Transverse colon (tissue), 4 donors: Measurements from ENCODE around the gene ESRRA. TPM values are rescaled to one million over a fixed set of nuclear protein-coding genes. Genes with fewer than 3 reads are reported as not detected.

Source experiments
- DNase-seq: peaks from one replicate; pipeline ENCODE4 v3.0.0-alpha.2; 2019
- H3K27ac ChIP-seq, 4 donors: fragments of 200-600 bp; sonication (generic); 2 replicates each; pipeline ENCODE4 v1.5.1; 2016 to 2018; ENCODE audit warnings: inconsistent platforms in 4 of 4
- H3K27me3 ChIP-seq: fragments of 200-600 bp; sonication (generic); 2 replicates; pipeline ENCODE4 v1.5.1; 2017; ENCODE audit warnings: inconsistent platforms
- H3K36me3 ChIP-seq, 4 donors: fragments of 200-600 bp; sonication (generic); 2 replicates each; pipeline ENCODE4 v1.5.1; 2017 to 2019; ENCODE audit warnings: inconsistent platforms in 4 of 4
- H3K4me1 ChIP-seq, 4 donors: fragments of 200-600 bp; sonication (generic); 2 replicates each; pipeline ENCODE4 v1.5.1; 2017 to 2020; ENCODE audit warnings: inconsistent platforms in 4 of 4
- H3K4me3 ChIP-seq, 4 donors: fragments of 200-600 bp; sonication (generic); 1 replicate in 1 of 4; 2 replicates in 3 of 4; pipeline versions ENCODE4 v1.5.1 to v1.6.1; 2017 to 2019; ENCODE audit warnings: inconsistent platforms in 4 of 4
- H3K9me3 ChIP-seq, 2 donors: fragments of 200-600 bp; sonication (generic); 2 replicates each; pipeline ENCODE4 v1.5.1; 2017 to 2019; ENCODE audit warnings: inconsistent platforms in 2 of 2
- CTCF ChIP-seq, 5 experiments: fragments of 200-600 bp in 3 of 5; fragments of 450-650 bp in 2 of 5; sonication (generic) in 3 of 5; IDR thresholded peaks; 1 replicate in 2 of 5; 2 replicates in 3 of 5; pipeline ENCODE4 v1.5.1; 2016 to 2017; ENCODE audit warnings: antibody characterized with exemption in 5 of 5, inconsistent platforms in 3 of 5, mild to moderate bottlenecking in 2 of 5, moderate library complexity in 1 of 5
- EP300 ChIP-seq: sonication (generic); formaldehyde crosslinking; IDR thresholded peaks from one replicate; pipeline ENCODE4 v1.6.1; 2017; ENCODE audit warnings: antibody characterized with exemption, low read depth
- POLR2A ChIP-seq: fragments of 450-650 bp; IDR thresholded peaks from one replicate; pipeline ENCODE4 v1.6.1; 2016; ENCODE audit warnings: antibody characterized with exemption, mild to moderate bottlenecking, moderate library complexity
- POLR2AphosphoS5 ChIP-seq, 3 donors: sonication (generic); formaldehyde crosslinking; IDR thresholded peaks; one replicate each; pipeline ENCODE4 v1.6.1; 2016; ENCODE audit warnings: antibody characterized with exemption in 3 of 3
- WGBS, 2 donors: methylation state at CpG; one replicate each; pipeline ENCODE4 v1.1.5; 2018; ENCODE audit warnings: low coverage in 1 of 2; 5-methylcytosine and 5-hydroxymethylcytosine counted together
- in situ Hi-C, 4 donors: fragments of 200-750 bp; cut with MboI; loops; one replicate each; pipeline versions ENCODE4 v1.15.0 to v1.15.1; 2017; ENCODE audit warnings: low sequenced_read_pairs in 3 of 4, low pct_ligation_motif_present in 1 of 4, low pct_unique_long_range_greater_than_20kb in 1 of 4
- intact Hi-C: fragments of 100-400 bp; cut with DNase I; formaldehyde crosslinking; loops from one replicate; pipeline ENCODE4 v1.15.1; 2023; ENCODE audit warnings: low total_unique reads
- total RNA-seq, 4 donors: library from RNA; depleted of rRNA; stranded (reverse); fragments of >200 nt; gene quantifications; one replicate each; pipeline ENCODE4 v1.1.0, GENCODE V29; 2016

The ESRRA gene
- total RNA-seq, 4 donors from 2014 or later = 142 to 272 (median 221) TPM

- DNase-seq = no peak
- no peaks in the 10 kb centered on the region for H3K9me3 ChIP-seq
- H3K4me1 ChIP-seq = peaks cover 3 to 12% (median 8%) of the 10 kb centered on the region in 4 donors
- H3K4me3 ChIP-seq = no peak overlapping the region
- TF ChIP-seq POLR2AphosphoS5 (IDR thresholded peaks at IDR 0.05) = no peak
- no peak for TF ChIP-seq EP300
- no peak for TF ChIP-seq CTCF (IDR thresholded peaks at IDR 0.05)
- no peak for TF ChIP-seq POLR2A
- H3K36me3 ChIP-seq = no peaks in the 10 kb centered on the region
- WGBS, 2 donors = 89% methylated on average over 17 of the region's 18 CpGs; no CpG with 5 or more reads in 1 of the 2 donors
- no peak overlapping the region for H3K27ac ChIP-seq
- in situ Hi-C loops = no loop called here
- no peaks in the 10 kb centered on the region for H3K27me3 ChIP-seq
- intact Hi-C loops = no loop called here
Measured at GRCh38 chr11:64351136-64351631, 45.9 kb downstream of the ESRRA start.

GRCh38 chr11:64352099-64352994 is 47.0 kb downstream of the ESRRA start:
- H3K4me3 ChIP-seq = no peak overlapping the region
- DNase-seq = no peak
- no peaks in the 10 kb centered on the region for H3K27me3 ChIP-seq
- H3K27ac ChIP-seq = no peak overlapping the region
- intact Hi-C loops (no loop called here), in situ Hi-C loops (no loop called here)
- peaks cover 3 to 12% (median 8%) of the 10 kb centered on the region in 4 donors for H3K4me1 ChIP-seq
- WGBS, 2 donors = 90 to 100% methylated on average over 3 to 33 of the region's 33 CpGs
- no peaks in the 10 kb centered on the region for H3K9me3 ChIP-seq
- no peak for TF ChIP-seq POLR2A
- no peak for TF ChIP-seq POLR2AphosphoS5 (IDR thresholded peaks at IDR 0.05)
- no peak for TF ChIP-seq CTCF (IDR thresholded peaks at IDR 0.05)
- no peak for TF ChIP-seq EP300
- no peaks in the 10 kb centered on the region for H3K36me3 ChIP-seq

GRCh38 chr11:64352995-64353714 is 47.8 kb downstream of the ESRRA start:
- no peak for TF ChIP-seq EP300
- TF ChIP-seq CTCF (IDR thresholded peaks at IDR 0.05) = no peak
- TF ChIP-seq POLR2AphosphoS5 (IDR thresholded peaks at IDR 0.05) = no peak
- TF ChIP-seq POLR2A = no peak
- intact Hi-C loops = no loop called here
- WGBS, 2 donors = 88% methylated on average over 33 of the region's 34 CpGs; no CpG with 5 or more reads in 1 of the 2 donors
- no peak for DNase-seq
- in situ Hi-C loops = no loop called here
- no peaks in the 10 kb centered on the region for H3K36me3 ChIP-seq
- H3K27me3 ChIP-seq = no peaks in the 10 kb centered on the region
- H3K4me3 ChIP-seq = no peak overlapping the region
- H3K4me1 ChIP-seq = peaks cover 10 to 19% (median 15%) of the 10 kb centered on the region in 4 donors
- H3K9me3 ChIP-seq = no peaks in the 10 kb centered on the region
- H3K27ac ChIP-seq = no peak overlapping the region
